Keratinocyte (primary cell): ENCODE data around the gene SPOCD1. TPM values are rescaled to one million over a fixed set of nuclear protein-coding genes. Genes with fewer than 3 reads are reported as not detected.

Experiments used
- DNase-seq: peaks from one replicate; pipeline ENCODE4 v3.0.0-alpha.2; 2011; ENCODE audit warnings: low read depth, missing footprints, low spot score
- FAIRE-seq: peaks from 2 replicates; lab custom pipeline; 2011; peaks lifted over from hg19 to GRCh38; lab: Jason Lieb, UNC
- H2AFZ ChIP-seq: 2 replicates; pipeline ENCODE4 v1.6.0; 2012; ENCODE audit warnings: low read length, control low read depth, inconsistent platforms; ENCODE audit not compliant: control insufficient read depth
- H3K27ac ChIP-seq: 2 replicates; pipeline ENCODE4 v1.5.1; 2011; ENCODE audit warnings: low read length; ENCODE audit not compliant: control insufficient read depth, insufficient read depth
- H3K27me3 ChIP-seq: 3 replicates; pipeline ENCODE4 v1.6.0; 2011; ENCODE audit warnings: low read length; ENCODE audit not compliant: control insufficient read depth, insufficient read depth; ENCODE audit errors: extremely low read depth
- H3K36me3 ChIP-seq, 2 experiments: 2 replicates in 1 of 2; 3 replicates in 1 of 2; pipeline ENCODE4 v1.5.1; 2011; ENCODE audit warnings: low read length in 2 of 2, mild to moderate bottlenecking in 1 of 2; ENCODE audit not compliant: control insufficient read depth in 2 of 2, insufficient read depth in 2 of 2; ENCODE audit errors: extremely low read depth in 1 of 2
- H3K4me1 ChIP-seq: 3 replicates; pipeline ENCODE4 v1.5.1; 2011; ENCODE audit warnings: low read length; ENCODE audit not compliant: control insufficient read depth, insufficient read depth; ENCODE audit errors: extremely low read depth
- H3K4me2 ChIP-seq: 3 replicates; pipeline ENCODE4 v1.6.0; 2011; ENCODE audit warnings: low read depth, low read length; ENCODE audit not compliant: control insufficient read depth, insufficient read depth; ENCODE audit errors: extremely low read depth
- H3K4me3 ChIP-seq, 3 experiments: fragments of 200-600 bp in 1 of 3; sonication (generic) in 1 of 3; 2 replicates in 2 of 3; 3 replicates in 1 of 3; pipeline ENCODE4 v1.5.1; 2011 to 2016; ENCODE audit warnings: low read length in 3 of 3, mild to moderate bottlenecking in 3 of 3, control low read depth in 2 of 3, inconsistent platforms in 1 of 3, low read depth in 1 of 3, mixed read lengths in 1 of 3, mixed run types in 1 of 3, moderate library complexity in 1 of 3; ENCODE audit not compliant: control insufficient read depth in 2 of 3, insufficient read depth in 2 of 3; ENCODE audit errors: extremely low read depth in 1 of 3
- H3K79me2 ChIP-seq: 2 replicates; pipeline ENCODE4 v1.6.0; 2012; ENCODE audit warnings: low read length; ENCODE audit not compliant: control insufficient read depth, insufficient read depth
- H3K9ac ChIP-seq: 3 replicates; pipeline ENCODE4 v1.6.0; 2011; ENCODE audit warnings: low read length; ENCODE audit not compliant: control insufficient read depth, insufficient read depth; ENCODE audit errors: extremely low read depth
- H3K9me1 ChIP-seq: 3 replicates; pipeline ENCODE4 v1.6.0; 2011; ENCODE audit warnings: low read length; ENCODE audit not compliant: control insufficient read depth, insufficient read depth; ENCODE audit errors: extremely low read depth
- H3K9me3 ChIP-seq: 2 replicates; pipeline ENCODE4 v1.5.1; 2012; ENCODE audit warnings: low read depth, low read length; ENCODE audit not compliant: control insufficient read depth
- H4K20me1 ChIP-seq: 3 replicates; pipeline ENCODE4 v1.6.0; 2011; ENCODE audit warnings: low read length; ENCODE audit not compliant: control insufficient read depth, insufficient read depth; ENCODE audit errors: extremely low read depth
- CTCF ChIP-seq, 3 experiments: IDR thresholded peaks in 1 of 3; conservative IDR thresholded peaks in 1 of 3; optimal IDR thresholded peaks in 1 of 3; 2 replicates in 2 of 3; 3 replicates in 1 of 3; pipeline versions ENCODE3 to v1.5.1; 2011; ENCODE audit warnings: low read length in 3 of 3, mild to moderate bottlenecking in 3 of 3, moderate library complexity in 2 of 3, control low read depth in 1 of 3, inconsistent platforms in 1 of 3; ENCODE audit not compliant: insufficient read depth in 2 of 3; ENCODE audit errors: extremely low read depth in 1 of 3
- EZH2 ChIP-seq: IDR thresholded peaks from one replicate; pipeline ENCODE4 v1.6.1; 2012; ENCODE audit warnings: inconsistent platforms, mild to moderate bottlenecking, low read length, moderate library complexity
- dilution Hi-C: fragments of 300-500 bp; cut with MboI; formaldehyde crosslinking; loops from one replicate; pipeline ENCODE4 v1.7.0; 2020; ENCODE audit warnings: low sequenced_read_pairs; ENCODE audit not compliant: extremely low pct_ligation_motif_present
- polyA plus RNA-seq, 5 experiments: library from polyadenylated mRNA; depleted of rRNA in 3 of 5; stranded (reverse) in 3 of 5; stranded (forward) in 1 of 5; unstranded in 1 of 5; fragments of >200 nt; gene quantifications; 1 replicate in 1 of 5; 2 replicates in 3 of 5; 3 replicates in 1 of 5; pipeline versions ENCODE4 v1.2.1 to v1.2.3, GENCODE V29; 2011 to 2012; ENCODE audit warnings: missing spikeins in 2 of 5, low read depth in 1 of 5, low replicate concordance in 1 of 5

Gene SPOCD1
- polyA plus RNA-seq, 1 donor (not counting 4 experiments of a cell fraction or from before 2014, with no cell fraction given): 4.7 TPM

GRCh38 chr1:31765041-31765467, 50.8 kb downstream of the SPOCD1 start:
- dilution Hi-C loops: no loop called here
- H4K20me1 ChIP-seq: no peaks in the 10 kb centered on the region
- H3K4me3 ChIP-seq: no peak overlapping the region
- H2AFZ ChIP-seq: no peak overlapping the region
- H3K27ac ChIP-seq: no peak overlapping the region
- no peak overlapping the region for H3K4me2 ChIP-seq
- DNase-seq (no peak), FAIRE-seq (peak; percentile 26)
- H3K9ac ChIP-seq: no peak overlapping the region
- H3K79me2 ChIP-seq: no peaks in the 10 kb centered on the region
- TF ChIP-seq CTCF (optimal IDR thresholded peaks at IDR 0.05 in 1 of 3, IDR thresholded peaks at IDR 0.05 in 1 of 3, conservative IDR thresholded peaks at IDR 0.05 in 1 of 3; ENCODE audit: extremely low read depth in 1 of 3, insufficient read depth in 2 of 3, low read length in 3 of 3) (peak in 2 of 3 experiments; percentile 17 to 53), EZH2 (no peak)
- no peaks in the 10 kb centered on the region for H3K36me3 ChIP-seq
- H3K9me1 ChIP-seq: no peaks in the 10 kb centered on the region
- peaks cover 25% of the 10 kb centered on the region for H3K4me1 ChIP-seq
- peaks cover 21% of the 10 kb centered on the region for H3K27me3 ChIP-seq
- H3K9me3 ChIP-seq: no peaks in the 10 kb centered on the region

GRCh38 chr1:31764312-31765040, 51.3 kb downstream of the SPOCD1 start, which contains the start of gene ADGRB2:
Gene ADGRB2 (minus strand): TSS chr1:31764340. CDS start chr1:31757221, 7,119 bp downstream.
- Histone ChIP-seq H3K9ac (no peak within 1 kb of the TSS), H2AFZ (no peak within 1 kb of the TSS), H4K20me1 (no peaks in the 10 kb centered on the region), H3K27ac (no peak within 1 kb of the TSS), H3K27me3 (peaks cover 21% of the 10 kb centered on the region), H3K4me3 (peak within 1 kb of the TSS; percentile 32 to 62 (median 51)), H3K4me2 (peak within 1 kb of the TSS; percentile 88), H3K36me3 (no peaks in the 10 kb centered on the region), H3K9me1 (no peaks in the 10 kb centered on the region), H3K79me2 (no peaks in the 10 kb centered on the region), H3K4me1 (peaks cover 26% of the 10 kb centered on the region), H3K9me3 (no peaks in the 10 kb centered on the region)
- FAIRE-seq (peak; percentile 55), DNase-seq (no peak)
- TF ChIP-seq CTCF (optimal IDR thresholded peaks at IDR 0.05 in 1 of 3, IDR thresholded peaks at IDR 0.05 in 1 of 3, conservative IDR thresholded peaks at IDR 0.05 in 1 of 3; ENCODE audit: extremely low read depth in 1 of 3, insufficient read depth in 2 of 3, low read length in 3 of 3) (peak in 1 of 3 experiments; percentile 16), EZH2 (peak; percentile 87)
- dilution Hi-C loops: no loop called here
